Activated T-helper 17 cell treated with anti-CD3 and anti-CD28 coated beads, Interleukin-2, amount 50 U/mL, for 72 hours (primary cell): ENCODE measurements around the gene CTDP1. TPM values are rescaled to one million over a fixed set of nuclear protein-coding genes. Genes with fewer than 3 reads are reported as not detected.
A peak's percentile ranks its signal among the peaks of the same experiment; 100 is the strongest.

ENCODE experiments used
- ATAC-seq: fragments of 150-1000 bp; cut with Tn5 transposase; replicated peaks from 2 replicates; pipeline ENCODE4 v1.10.0; 2021; ENCODE audit warnings: mild to moderate bottlenecking, moderate library complexity
- H3K27ac Mint-ChIP-seq: one replicate; pipeline ENCODE4 v1.8.0; 2022; ENCODE audit warnings: mixed read lengths
- H3K27me3 Mint-ChIP-seq: one replicate; pipeline ENCODE4 v1.8.0; 2022; ENCODE audit warnings: mixed read lengths
- H3K36me3 Mint-ChIP-seq: one replicate; pipeline ENCODE4 v1.8.0; 2022; ENCODE audit warnings: low read depth, mild to moderate bottlenecking, mixed read lengths
- H3K4me1 Mint-ChIP-seq: one replicate; pipeline ENCODE4 v1.8.0; 2022; ENCODE audit warnings: mixed read lengths
- H3K4me3 Mint-ChIP-seq: one replicate; pipeline ENCODE4 v1.8.0; 2022; ENCODE audit warnings: mild to moderate bottlenecking, mixed read lengths
- H3K9me3 Mint-ChIP-seq: one replicate; pipeline ENCODE4 v1.8.0; 2022; ENCODE audit warnings: mixed read lengths
- total RNA-seq, 2 donors: library from RNA; stranded (reverse); gene quantifications; one replicate each; pipeline ENCODE4 v1.2.3, GENCODE V29; 2022

CTDP1 gene
- total RNA-seq, 2 donors from 2014 or later = 38.8 to 48.5 TPM

DNA sequence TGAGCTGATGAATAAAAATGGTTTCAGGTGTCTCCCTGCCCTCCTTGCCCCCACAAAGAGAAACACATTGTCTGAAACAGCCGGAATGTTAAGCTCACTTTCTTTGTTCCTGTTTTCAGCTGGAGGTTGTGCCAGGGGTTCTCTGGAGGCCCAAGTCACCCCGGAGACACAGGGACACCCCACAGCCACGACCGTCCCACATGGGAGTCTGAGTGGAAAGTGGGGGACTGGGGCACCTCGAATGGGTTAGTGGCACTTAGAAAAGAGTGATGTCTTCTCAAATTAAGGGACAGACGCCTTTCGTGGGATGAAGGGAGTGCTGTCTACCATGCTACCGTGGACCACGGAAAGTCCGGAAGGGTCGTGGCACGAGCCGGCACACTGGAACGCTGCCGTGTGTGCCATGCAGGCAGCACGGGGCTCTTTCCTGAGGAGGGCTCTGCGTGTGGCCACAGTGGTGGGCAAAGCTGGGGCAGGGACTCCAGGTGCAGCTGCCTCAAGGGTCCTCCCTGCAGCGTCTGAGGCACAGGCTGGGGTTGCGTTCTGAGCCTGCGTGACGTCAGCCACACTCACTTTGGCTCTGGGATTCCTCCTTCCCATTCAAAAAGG lies 39.4 kb upstream of the CTDP1 start:
- peaks cover 8% of the 10 kb centered on the region for H3K27me3 Mint-ChIP-seq
- H3K36me3 Mint-ChIP-seq = no peaks in the 10 kb centered on the region
- H3K4me3 Mint-ChIP-seq = no peak overlapping the region
- H3K27ac Mint-ChIP-seq = no peak overlapping the region
- H3K9me3 Mint-ChIP-seq = no peaks in the 10 kb centered on the region
- no peaks in the 10 kb centered on the region for H3K4me1 Mint-ChIP-seq
- ATAC-seq = no peak

GRCh38 chr18:79640875-79641274 lies 38.7 kb upstream of the CTDP1 start:
- Mint-ChIP-seq H3K27me3 (peaks cover 8% of the 10 kb centered on the region), H3K4me1 (no peaks in the 10 kb centered on the region), H3K27ac (no peak overlapping the region), H3K36me3 (no peaks in the 10 kb centered on the region), H3K4me3 (no peak overlapping the region), H3K9me3 (no peaks in the 10 kb centered on the region)
- ATAC-seq = no peak

GRCh38 chr18:79641722-79642497 lies 37.7 kb upstream of the CTDP1 start:
- ATAC-seq = no peak
- Mint-ChIP-seq H3K9me3 (no peaks in the 10 kb centered on the region), H3K27me3 (peaks cover 8% of the 10 kb centered on the region), H3K36me3 (no peaks in the 10 kb centered on the region), H3K27ac (no peak overlapping the region), H3K4me1 (no peaks in the 10 kb centered on the region), H3K4me3 (no peak overlapping the region)

- no peak for ATAC-seq
These were observed 37.0 kb upstream of the CTDP1 start for GRCh38 chr18:79642626-79643025.

GRCh38 chr18:79643054-79643984 lies 36.3 kb upstream of the CTDP1 start:
- H3K27me3 Mint-ChIP-seq = peaks cover 8% of the 10 kb centered on the region

More at GRCh38 chr18:79642626-79643025, 37.0 kb upstream of the CTDP1 start:
- H3K36me3 Mint-ChIP-seq = no peaks in the 10 kb centered on the region
- no peak overlapping the region for H3K27ac Mint-ChIP-seq
- H3K4me1 Mint-ChIP-seq = no peaks in the 10 kb centered on the region
- H3K4me3 Mint-ChIP-seq = no peak overlapping the region
- peaks cover 8% of the 10 kb centered on the region for H3K27me3 Mint-ChIP-seq
- no peaks in the 10 kb centered on the region for H3K9me3 Mint-ChIP-seq

GRCh38 chr18:79644006-79644665 lies 35.5 kb upstream of the CTDP1 start:
- ATAC-seq = peak; percentile 86

More at GRCh38 chr18:79643054-79643984, 36.3 kb upstream of the CTDP1 start:
- H3K4me3 Mint-ChIP-seq = no peak overlapping the region
- no peak overlapping the region for H3K27ac Mint-ChIP-seq
- H3K4me1 Mint-ChIP-seq = no peaks in the 10 kb centered on the region
- H3K9me3 Mint-ChIP-seq = no peaks in the 10 kb centered on the region
- no peak for ATAC-seq
- no peaks in the 10 kb centered on the region for H3K36me3 Mint-ChIP-seq

DNA sequence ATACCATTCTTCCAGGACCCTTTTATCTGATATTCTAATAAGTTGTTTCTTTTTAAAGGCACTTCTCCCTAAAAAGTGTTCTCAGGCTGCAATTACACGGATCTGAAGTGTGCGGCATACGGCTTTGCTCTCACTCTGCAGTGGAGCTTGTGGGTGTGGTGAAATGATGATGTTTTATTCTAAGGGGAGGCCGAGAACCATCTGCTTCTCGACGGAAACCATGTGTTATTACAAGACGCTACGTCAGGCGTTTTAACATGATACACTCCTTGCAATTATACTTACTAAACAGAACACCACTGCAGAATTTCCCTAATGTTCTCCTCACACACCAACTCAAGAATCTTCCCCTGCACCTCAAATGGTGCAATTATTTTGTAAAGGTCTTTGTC lies 34.9 kb upstream of the CTDP1 start:
- no peak overlapping the region for H3K4me3 Mint-ChIP-seq
- no peaks in the 10 kb centered on the region for H3K9me3 Mint-ChIP-seq
- H3K4me1 Mint-ChIP-seq = no peaks in the 10 kb centered on the region
- ATAC-seq = no peak
- no peaks in the 10 kb centered on the region for H3K36me3 Mint-ChIP-seq
- peaks cover 5% of the 10 kb centered on the region for H3K27me3 Mint-ChIP-seq
- H3K27ac Mint-ChIP-seq = no peak overlapping the region

More at GRCh38 chr18:79644006-79644665, 35.5 kb upstream of the CTDP1 start:
- no peaks in the 10 kb centered on the region for H3K9me3 Mint-ChIP-seq
- no peak overlapping the region for H3K27ac Mint-ChIP-seq
- H3K4me3 Mint-ChIP-seq = no peak overlapping the region
- no peaks in the 10 kb centered on the region for H3K4me1 Mint-ChIP-seq
- peaks cover 8% of the 10 kb centered on the region for H3K27me3 Mint-ChIP-seq
- H3K36me3 Mint-ChIP-seq = no peaks in the 10 kb centered on the region

DNA sequence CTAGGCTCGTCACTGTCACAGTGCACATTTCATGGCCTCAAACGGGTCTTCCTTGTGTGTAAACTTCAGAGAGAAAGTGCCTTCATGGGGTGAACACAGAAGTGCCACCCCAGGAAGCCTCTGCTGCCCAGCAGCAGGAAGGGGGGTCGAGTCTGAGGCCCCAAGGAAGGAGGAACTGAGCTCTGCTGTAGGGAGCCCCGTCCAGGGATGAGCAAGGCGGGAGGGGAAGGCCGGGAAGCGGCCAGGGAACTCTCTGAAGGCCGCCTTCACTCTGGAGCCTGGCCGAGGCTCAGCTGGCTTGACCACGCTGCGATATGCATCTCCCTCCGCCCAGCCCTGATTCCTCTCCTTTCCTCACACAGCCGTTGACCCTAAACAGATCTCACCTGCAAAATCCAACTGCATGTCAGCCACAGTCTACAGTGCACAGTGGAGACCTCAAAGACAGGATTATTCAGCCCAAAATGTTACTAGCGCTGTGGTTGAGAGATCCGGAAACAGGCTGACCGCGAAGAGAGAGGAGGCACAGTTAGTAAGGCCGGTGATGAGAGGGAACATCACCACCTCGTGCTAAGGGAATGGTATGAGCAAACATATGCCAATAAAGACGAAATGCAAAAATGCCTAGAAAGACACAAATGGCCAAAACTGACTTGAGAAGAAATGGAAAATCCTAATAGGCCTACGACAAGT lies 34.2 kb upstream of the CTDP1 start:
- ATAC-seq = peak; percentile 71
- Mint-ChIP-seq H3K4me3 (no peak overlapping the region), H3K9me3 (no peaks in the 10 kb centered on the region), H3K4me1 (no peaks in the 10 kb centered on the region), H3K27me3 (peaks cover 1% of the 10 kb centered on the region), H3K27ac (no peak overlapping the region), H3K36me3 (no peaks in the 10 kb centered on the region)

GRCh38 chr18:79647307-79647706 lies 32.3 kb upstream of the CTDP1 start:
- H3K4me3 Mint-ChIP-seq = no peak overlapping the region
- no peak for ATAC-seq
- no peaks in the 10 kb centered on the region for H3K9me3 Mint-ChIP-seq
- H3K27me3 Mint-ChIP-seq = peaks cover 8% of the 10 kb centered on the region
- no peaks in the 10 kb centered on the region for H3K36me3 Mint-ChIP-seq
- no peaks in the 10 kb centered on the region for H3K4me1 Mint-ChIP-seq
- H3K27ac Mint-ChIP-seq = no peak overlapping the region

- H3K27ac Mint-ChIP-seq = no peak overlapping the region
- no peaks in the 10 kb centered on the region for H3K36me3 Mint-ChIP-seq
- H3K9me3 Mint-ChIP-seq = no peaks in the 10 kb centered on the region
- no peak for ATAC-seq
- H3K4me3 Mint-ChIP-seq = no peak overlapping the region
- peaks cover 8% of the 10 kb centered on the region for H3K27me3 Mint-ChIP-seq
- H3K4me1 Mint-ChIP-seq = no peaks in the 10 kb centered on the region
These were observed 28.6 kb upstream of the CTDP1 start for GRCh38 chr18:79650959-79651358.

GRCh38 chr18:79657342-79657996 lies 22.1 kb upstream of the CTDP1 start:
- Mint-ChIP-seq H3K4me3 (no peak overlapping the region), H3K9me3 (no peaks in the 10 kb centered on the region), H3K36me3 (no peaks in the 10 kb centered on the region), H3K27me3 (peaks cover 16% of the 10 kb centered on the region), H3K27ac (no peak overlapping the region), H3K4me1 (no peaks in the 10 kb centered on the region)
- no peak for ATAC-seq

GRCh38 chr18:79658366-79658765 lies 21.2 kb upstream of the CTDP1 start:
- Mint-ChIP-seq H3K4me1 (no peaks in the 10 kb centered on the region), H3K27me3 (peaks cover 16% of the 10 kb centered on the region), H3K9me3 (no peaks in the 10 kb centered on the region), H3K27ac (no peak overlapping the region), H3K4me3 (no peak overlapping the region), H3K36me3 (no peaks in the 10 kb centered on the region)
- ATAC-seq = no peak

DNA sequence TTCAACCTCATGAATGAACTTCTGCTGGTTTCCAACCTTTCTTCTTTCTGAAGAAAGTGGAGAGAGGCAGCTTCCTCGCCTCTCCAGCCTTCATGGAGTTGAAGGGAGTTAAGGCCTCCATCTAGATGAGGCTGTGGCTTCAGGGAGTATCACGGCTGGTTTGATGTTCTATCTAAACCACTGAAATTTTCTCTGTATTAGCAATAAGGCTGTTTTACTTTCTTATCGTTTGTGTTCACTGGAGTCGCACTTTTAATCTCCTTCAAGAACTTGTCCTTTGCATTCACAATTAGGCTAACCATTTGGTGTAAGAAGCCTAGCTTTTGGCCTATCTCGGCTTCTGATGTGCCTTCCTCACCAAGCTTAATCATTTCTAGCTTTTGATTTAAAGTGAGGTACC lies 19.9 kb upstream of the CTDP1 start:
- H3K9me3 Mint-ChIP-seq = no peaks in the 10 kb centered on the region
- no peak overlapping the region for H3K27ac Mint-ChIP-seq
- no peaks in the 10 kb centered on the region for H3K36me3 Mint-ChIP-seq
- H3K27me3 Mint-ChIP-seq = peaks cover 16% of the 10 kb centered on the region
- H3K4me1 Mint-ChIP-seq = no peaks in the 10 kb centered on the region
- peak; percentile 45 for ATAC-seq
- H3K4me3 Mint-ChIP-seq = no peak overlapping the region
